ENCODE measurements around the gene NEO1.

Gene NEO1

DNA sequence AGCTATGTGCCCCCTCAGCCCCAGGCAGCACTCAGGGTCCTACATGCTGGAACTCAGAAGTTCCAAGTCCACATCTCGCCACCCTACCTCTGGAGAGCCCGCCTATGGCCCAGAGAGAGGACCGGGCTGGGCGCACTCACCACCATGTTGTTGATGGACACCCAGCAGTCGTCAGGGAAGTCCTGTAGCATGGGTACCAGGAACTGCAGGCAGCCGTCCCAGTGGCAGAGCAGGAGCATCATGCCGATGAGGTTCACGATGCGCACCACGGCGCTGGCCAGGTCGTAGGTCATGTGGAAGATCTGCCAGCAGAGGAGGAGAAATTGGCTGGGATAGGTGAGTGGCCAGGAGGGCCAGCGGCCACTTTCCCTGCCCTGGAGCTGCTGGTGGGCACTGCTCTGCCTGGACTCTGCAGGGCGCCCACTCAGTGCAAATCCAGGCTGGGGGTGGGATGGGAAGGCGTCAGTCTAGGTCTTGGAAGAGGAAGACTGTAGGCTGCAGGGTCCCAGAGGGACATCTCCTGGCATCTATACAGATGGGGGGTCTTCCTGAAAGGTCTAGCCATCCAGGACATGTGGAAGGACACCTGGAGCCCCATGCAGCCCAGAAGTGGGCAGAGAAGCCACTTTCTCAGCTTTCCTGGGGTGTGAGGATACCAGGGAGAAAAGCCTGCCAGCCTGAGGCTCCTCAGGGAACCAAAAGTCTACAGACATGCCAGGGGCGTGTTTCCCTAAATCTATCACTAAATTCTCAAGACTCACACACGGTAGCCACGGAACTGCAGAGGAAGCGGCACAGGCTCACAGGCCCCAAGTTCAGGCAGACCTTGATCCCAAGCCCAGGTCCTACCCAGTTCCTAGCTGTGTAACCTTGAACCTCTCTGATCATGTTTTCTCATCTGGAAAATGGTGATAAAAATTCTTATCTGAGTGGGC lies 280.0 kb downstream of the NEO1 start:
- no peak for DNase-seq

DNA sequence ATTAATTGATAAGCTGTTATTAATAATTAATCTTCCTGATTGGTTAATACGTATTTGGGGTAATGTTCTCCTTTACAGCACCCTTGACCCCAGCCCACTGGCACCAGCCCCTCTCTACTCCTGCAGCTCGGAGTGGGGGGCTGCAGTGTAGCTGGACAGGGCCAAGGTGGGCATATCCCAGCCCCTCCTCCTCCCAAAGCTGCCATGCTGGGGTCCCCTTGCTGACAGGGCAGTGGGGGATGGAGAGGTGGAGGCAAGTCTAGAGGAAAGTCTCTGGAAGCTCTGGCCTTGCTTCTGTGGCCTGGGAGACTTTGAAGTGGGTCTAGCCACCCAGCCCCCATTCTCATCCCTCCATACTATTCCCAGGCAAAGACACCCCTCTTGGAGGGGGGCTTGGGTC lies 280.7 kb downstream of the NEO1 start:
- DNase-seq, result no peak

DNA sequence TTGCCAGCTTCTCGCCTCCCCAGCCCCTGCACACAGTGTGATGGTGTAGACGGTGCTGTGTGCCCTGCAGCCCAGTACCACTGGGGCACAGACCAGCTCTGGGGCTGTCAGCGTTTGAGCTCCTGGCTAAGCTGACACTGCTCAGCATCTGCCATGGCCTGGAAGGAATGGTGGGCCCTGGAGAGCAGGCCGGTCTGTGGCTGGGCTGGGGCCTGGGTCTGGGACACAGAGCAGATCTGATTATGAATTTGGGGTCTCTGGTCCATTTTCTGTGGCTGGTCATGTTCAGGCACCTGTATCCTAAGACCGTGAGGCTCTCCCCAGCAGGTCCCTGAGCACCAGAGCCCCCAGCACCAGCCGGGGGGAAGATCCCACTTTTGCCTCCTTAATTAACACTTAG lies 281.8 kb downstream of the NEO1 start:
- DNase-seq, result no peak

DNA sequence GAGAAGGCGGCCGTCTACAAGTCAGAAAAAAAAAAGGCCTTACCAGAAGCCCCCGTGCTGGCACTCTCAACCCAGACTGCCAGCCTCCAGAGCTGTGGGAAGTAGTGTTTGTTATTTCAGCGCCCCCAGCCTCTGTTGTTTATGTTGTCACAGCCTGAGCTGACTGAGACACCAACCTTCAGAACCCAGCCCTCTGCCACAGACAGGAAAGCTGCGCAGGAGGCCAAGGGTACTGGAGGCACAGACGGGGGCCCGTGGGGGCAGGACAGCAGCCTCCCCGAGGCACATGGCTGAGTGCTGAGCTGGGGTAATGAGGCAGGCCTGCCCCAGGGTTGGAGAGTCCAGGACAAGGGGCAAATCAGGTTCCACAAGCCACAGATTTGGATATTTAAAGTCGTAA lies 282.8 kb downstream of the NEO1 start:
- DNase-seq, result no peak

DNA sequence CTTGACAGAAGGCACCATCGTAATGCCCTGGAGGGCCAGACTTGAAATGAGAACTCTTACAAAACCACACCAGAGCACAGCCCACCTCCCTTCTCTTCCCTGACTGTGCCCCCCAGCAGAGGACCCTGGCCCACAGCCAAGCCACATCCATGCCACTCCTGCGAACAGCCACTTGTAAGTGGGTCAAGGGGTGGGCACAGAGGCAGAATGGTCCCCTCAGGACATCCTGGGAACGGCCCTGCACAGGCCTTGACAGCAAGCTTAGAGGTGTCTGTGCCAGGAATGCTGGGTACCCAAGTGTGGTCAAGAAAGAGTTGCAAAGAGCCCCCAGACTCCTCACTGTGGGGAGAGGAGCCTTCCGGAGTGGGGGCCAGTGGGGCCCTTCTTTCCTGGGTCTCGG lies 283.2 kb downstream of the NEO1 start:
- no peak for DNase-seq

DNA sequence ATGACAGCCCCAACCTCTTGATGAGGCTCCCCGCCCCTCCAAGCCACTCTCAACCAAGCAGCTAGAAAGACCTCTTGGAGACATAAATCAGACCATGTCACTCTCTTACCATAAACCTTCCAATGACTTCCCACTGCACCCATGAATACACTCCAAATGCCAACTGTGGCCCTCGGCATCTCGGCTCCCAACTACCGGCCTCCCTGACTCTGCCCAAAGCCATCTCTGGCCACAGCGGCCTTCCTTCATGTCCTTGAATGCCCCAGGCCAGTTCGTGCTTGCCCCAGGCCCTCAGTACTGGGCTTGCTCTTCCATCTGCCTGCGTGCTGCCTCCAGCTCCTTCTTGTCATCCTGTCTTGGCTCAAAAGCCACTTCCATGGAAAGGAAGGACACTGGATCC lies 284.5 kb downstream of the NEO1 start:
- DNase-seq, result no peak

DNA sequence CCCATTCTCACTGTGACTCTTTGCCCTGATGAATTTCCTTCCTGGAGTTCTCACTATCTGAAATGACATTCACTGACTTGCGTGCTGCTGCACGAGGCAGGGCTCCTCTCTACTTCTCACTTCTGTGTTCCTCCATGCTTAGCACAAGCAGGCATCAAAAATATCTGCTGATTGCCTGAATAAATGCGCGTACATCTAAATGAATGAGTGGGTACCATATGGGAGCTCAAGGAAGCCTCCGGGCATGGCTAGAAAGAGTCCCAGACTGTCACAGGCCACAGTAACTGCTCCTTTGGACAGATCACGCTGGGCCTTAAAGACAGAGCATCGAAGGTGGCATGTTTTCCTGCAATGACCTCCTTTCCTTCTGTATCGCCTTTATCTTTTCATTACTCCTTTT lies 284.9 kb downstream of the NEO1 start:
- DNase-seq, result no peak

DNA sequence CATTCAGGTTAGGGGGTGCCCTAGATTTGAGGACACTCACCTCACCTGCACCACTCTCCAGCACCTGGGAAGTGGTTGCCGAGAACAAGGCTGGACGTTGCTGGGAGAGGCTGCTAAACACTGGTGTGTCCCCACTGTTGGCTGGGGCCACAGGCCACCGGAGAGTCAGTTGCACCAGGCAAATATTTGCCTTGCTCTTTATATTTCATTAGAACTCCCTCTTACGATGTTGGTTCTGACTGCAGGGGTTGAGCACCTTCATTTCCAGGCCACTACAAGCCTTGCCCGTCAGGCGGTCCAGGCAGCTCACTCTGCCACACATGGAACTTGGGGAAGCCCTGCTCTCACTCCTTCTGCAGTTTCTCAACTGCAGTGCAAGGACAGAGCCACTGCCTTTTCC lies 285.8 kb downstream of the NEO1 start:
- DNase-seq, result no peak

DNA sequence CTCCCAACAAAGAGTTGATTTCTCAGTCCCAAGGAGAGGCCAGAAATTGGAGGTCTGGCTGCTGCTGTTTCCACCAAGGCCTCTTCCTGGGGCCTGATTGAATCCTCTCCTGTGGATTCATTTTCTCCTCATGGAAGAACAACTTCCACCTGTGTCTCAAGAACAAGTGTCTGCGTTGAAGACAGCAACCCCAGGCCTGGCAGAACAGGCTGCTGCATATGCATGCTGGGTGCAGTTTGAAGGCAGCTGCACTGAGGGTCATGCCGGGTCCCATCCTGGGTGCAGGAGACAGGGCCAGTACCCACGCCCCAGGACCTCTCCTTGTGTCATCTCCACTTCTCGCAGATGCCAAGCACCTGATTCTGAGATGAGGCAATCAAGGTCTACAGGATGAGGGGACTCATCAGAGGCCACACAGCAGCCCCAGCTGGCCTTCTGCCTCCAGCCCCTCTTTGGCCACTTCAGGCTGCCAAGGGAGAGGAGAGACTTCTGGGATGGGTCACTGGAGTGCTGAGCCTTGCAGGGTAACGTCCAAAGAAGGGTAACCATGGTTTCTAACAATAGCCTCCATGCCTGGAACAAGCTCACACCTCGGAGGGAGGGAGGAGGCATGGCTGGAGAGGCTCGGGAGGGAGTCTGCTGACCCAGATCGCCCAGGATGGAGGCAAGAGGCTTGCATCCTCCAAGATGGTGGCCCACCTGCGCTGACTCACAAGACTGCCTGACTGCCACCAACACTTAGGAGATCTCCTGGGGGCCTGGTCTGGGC lies 286.5 kb downstream of the NEO1 start:
- DNase-seq, result no peak

DNA sequence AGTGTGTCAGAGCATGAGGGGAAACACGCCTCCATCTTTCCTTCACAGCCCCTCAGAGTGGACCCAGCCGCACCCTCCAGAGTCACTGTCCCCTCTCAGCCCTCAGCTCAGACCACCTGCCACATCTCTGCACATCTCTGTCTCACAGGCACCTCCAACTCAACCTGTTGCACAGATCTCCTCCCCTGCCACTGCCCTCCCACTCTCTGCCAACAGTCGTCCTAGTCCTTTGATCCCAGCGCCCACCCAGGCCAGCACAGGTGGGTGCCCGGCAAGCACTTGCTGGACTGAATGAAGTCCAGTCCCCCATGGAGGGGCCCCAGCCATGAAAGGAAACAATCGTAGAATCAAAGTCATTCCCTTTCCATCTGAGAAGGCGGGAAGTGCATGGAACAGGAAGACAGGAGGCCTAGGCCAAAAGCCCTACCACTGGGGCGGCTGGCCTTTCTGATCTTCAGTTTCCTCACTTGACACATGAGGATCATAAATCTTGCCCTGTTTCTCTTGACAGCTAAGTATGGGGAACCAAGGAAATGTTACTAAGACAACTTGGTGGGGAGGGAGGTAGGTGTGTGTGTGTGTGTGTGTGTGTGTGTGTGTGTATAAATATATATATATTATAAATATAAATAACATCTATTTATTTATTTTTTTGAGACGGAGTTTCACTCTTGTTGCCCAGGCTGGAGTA lies 288.4 kb downstream of the NEO1 start:
- DNase-seq, result no peak

DNA sequence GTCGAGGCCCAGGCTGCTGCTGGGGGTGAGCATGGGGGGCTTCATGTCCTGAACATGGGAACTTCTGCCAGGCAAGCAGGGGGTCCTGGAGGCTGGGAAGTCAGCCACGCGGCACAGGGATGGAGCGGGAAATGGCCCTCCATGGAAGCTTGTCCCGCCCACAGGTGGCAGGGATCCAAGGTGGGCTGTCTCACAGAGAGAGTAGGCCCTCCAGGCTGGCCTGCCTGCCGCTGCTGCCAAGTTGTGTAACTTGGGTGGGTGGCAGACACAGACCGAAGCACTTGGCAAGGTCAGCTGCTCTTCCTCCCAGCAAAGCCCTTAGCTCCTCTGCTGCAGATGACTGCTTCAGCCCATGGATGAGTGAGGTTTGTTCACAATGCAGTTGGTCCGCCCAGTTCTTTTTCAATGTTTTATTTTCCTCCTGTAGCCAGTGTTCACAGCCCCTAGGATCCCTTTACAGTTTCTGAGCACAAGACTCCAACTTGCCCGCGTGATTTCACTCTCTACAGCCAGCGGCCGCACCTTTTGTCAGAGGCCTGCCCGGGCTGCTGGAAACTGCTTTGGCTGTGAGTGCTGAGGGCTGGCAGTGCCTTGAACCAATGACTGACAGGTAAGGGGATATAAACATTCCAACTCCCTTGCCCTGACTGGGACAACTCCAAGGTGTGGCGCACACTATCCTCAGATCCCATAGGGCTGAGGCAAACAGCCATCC lies 289.8 kb downstream of the NEO1 start:
- no peak for DNase-seq

DNA sequence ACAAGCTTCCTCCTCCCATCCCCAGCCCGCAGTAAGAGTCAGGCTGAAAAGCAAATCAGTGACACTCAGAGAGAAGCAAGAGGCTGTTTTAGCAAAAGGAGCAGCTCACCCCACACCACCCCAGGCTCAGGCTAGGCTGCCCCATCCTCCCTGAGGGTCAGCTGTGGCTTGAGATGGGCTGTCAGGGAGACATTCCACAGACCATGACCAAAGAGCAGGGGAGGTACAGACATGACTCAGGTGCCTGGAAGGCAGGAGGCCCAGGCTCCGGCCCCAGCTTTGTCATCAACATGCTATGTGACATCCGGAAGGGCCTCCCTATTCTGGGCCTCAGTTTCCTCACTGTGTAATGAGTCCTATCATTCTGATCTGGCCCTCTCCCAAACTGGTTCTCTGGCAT lies 291.8 kb downstream of the NEO1 start:
- DNase-seq, result no peak

DNA sequence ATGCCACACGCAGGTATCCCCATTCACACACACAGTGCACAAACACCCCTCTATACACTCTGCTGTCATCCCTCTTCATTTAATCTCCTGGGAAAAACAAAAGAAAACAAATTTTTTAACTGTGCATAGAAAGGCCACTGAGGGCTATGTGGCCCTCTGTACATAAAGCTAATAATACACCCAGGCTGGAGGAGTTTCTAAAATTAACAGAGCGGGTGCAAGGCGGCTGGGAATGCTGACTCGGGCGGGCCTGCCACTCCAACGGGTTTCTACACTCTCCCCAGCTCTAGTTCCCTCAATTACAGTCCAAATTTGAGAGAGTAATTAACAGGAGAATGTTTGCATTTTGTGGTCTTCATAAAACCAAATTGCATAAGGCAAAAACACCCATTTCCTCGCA lies 293.4 kb downstream of the NEO1 start:
- DNase-seq, result no peak

DNA sequence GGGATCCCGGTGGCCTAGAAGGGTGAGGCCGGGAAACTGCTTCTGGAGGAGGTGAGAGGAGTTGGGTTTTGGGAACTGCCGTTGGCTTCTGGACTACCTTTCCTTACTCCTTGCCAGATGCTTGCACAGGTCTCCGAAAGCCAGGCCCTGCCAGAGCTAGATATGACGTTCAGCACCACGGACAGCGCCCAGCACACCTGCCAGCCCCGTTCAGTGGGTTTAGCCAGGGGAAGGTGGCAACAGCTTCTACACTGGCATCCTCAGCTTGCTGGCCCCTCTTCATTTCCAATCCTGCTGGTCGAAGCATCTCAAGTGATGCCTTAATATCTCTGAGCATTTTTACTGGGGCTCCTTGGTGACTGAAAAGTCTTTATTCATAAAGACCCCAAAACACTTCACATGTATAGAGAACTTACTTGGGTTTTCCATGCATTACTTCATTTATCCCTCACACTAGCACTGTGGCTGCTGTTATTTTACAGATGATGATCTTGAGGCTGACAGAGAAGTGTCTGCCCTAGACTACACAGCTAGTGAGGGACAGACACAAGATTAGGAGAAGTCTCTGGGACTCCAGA lies 294.6 kb downstream of the NEO1 start:
- peak; percentile 7 for DNase-seq

DNA sequence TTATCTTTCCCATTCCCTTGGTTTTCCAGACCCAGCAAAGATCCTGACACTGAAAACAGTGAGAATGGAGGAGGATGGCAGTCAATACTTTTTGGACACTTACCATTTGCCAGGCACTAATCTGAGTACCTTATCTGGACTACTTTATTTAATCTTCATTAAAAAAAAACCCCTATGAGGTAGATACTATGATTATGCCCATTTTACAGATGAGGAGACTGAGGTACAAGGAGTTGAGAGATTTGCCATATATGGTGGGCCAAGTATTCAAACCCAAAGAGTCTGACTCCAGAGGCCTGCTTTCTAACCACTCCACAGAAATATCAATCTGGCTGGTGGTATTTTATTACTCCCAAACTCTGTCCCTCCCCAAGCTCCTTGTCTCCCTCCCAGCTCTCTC lies 296.9 kb downstream of the NEO1 start:
- DNase-seq, result no peak

DNA sequence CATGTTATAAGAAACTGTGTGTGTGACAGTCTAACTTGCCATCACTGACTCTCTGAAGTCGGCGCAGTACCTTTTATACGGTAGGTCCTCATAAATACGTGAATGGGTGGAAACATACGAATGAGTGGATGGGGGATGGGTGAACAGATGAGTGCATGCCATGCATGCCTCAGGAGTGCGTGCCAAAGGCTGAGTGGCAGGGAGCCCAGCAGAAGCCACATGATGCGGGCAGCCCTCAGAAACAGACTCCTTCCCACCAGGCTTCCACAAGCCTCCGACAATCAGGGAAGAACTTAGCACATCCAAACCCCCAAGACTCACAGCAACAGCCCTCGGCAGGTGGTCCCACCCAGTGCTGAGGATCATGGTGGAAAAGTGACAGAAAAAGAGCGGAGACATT lies 299.8 kb downstream of the NEO1 start:
- DNase-seq, result no peak

DNA sequence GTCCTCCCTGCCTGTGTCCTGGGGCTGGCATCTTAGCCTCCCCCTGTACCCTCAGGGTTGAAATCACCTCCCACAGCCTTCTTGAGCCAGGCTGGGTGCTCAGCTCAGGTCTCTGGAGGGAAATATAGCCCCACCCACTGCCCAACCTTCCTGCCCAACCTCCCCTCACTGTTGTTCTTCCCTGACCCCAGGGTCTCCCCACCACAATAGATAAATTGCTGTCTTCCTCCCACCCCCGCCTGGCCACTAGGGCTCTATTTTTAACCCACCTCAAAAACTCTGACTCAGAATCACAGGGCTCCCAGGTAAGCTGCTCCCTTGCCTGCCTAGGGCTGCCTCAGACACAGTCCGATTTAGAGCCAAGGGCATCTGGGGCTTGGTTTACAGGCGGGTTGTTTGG lies 301.5 kb downstream of the NEO1 start:
- DNase-seq, result no peak

DNA sequence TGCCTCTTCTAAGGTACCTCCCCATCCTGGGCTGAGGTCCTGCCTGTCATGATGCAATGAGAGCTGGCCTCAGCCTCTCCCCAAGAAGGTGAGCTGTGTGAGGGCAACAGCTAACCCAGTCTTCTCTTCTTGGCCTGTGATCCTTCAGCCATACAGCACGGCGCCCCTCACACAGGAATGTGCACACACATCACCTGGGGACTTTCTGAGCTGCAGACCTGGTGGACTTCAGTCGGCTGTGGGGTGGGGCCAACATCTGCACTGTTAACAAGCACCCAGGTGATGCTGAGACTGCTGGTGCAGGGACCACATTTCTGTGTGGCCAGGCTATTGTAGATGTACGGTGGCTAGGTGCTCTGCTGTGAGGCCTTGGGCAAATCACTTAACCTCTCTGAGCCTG lies 302.0 kb downstream of the NEO1 start:
- no peak for DNase-seq

Measured in effector CD8-positive, alpha-beta T cell (primary cell).